ENCODE results near the gene HINT1.

HINT1 gene

DNA sequence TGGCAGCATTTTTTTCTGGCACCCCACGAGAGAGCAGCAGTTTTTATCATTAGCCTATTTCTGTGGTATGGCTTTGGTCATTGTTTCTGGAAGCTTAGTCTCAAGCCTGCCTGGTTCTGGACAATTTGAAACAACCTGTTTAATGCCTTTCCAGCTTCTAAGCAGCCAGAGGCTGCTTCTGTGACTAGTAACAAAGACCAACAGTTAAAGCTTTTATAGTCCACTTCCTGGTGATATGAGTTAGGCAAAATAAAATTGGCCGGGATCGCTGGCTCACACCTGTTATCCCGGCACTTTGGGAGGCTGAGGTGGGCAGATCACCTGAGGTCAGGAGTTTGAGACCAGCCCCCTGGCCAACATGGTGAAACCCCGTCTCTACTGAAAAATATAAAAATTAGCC, 29.7 kb upstream of the HINT1 start:
- TF ChIP-seq, protein P1, sequence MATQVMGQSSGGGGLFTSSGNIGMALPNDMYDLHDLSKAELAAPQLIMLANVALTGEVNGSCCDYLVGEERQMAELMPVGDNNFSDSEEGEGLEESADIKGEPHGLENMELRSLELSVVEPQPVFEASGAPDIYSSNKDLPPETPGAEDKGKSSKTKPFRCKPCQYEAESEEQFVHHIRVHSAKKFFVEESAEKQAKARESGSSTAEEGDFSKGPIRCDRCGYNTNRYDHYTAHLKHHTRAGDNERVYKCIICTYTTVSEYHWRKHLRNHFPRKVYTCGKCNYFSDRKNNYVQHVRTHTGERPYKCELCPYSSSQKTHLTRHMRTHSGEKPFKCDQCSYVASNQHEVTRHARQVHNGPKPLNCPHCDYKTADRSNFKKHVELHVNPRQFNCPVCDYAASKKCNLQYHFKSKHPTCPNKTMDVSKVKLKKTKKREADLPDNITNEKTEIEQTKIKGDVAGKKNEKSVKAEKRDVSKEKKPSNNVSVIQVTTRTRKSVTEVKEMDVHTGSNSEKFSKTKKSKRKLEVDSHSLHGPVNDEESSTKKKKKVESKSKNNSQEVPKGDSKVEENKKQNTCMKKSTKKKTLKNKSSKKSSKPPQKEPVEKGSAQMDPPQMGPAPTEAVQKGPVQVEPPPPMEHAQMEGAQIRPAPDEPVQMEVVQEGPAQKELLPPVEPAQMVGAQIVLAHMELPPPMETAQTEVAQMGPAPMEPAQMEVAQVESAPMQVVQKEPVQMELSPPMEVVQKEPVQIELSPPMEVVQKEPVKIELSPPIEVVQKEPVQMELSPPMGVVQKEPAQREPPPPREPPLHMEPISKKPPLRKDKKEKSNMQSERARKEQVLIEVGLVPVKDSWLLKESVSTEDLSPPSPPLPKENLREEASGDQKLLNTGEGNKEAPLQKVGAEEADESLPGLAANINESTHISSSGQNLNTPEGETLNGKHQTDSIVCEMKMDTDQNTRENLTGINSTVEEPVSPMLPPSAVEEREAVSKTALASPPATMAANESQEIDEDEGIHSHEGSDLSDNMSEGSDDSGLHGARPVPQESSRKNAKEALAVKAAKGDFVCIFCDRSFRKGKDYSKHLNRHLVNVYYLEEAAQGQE (IDR thresholded peaks at IDR 0.05; ENCODE audit: insufficient read depth in 1 of 2, low read depth in 2 of 2, low read length in 2 of 2), result no peak
- TF ChIP-seq POLR2AphosphoS5 (IDR thresholded peaks at IDR 0.05; ENCODE audit: low read depth, low read length) (no peak), TAF1 (IDR thresholded peaks at IDR 0.05; ENCODE audit: borderline replicate concordance, insufficient read depth, low read length) (no peak), FOXP2 (optimal IDR thresholded peaks at IDR 0.05; ENCODE audit: borderline replicate concordance, extremely low read depth, extremely low read length, insufficient read depth) (no peak), SIN3A (IDR thresholded peaks at IDR 0.05; ENCODE audit: borderline replicate concordance, insufficient read depth, low read length) (no peak)

DNA sequence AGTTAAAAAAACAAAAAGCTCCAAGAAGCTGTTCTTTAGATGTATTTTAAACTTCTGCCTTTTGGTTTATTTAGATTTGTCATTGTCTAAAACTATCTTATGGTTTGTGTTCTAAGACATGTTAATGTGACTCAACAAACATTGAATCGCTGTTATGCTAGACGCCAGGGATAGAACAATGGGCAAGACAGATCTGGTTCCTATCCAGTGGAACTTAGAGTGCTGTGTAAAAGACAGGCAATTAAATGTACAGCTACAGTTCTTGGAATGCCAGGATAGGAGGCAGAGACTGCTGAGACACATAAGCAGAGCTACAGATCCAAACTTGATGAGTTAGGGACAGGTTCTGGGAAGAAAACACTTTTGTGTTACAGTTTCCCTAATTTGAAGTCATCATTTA, 28.1 kb upstream of the HINT1 start:
- TF ChIP-seq POLR2AphosphoS5 (IDR thresholded peaks at IDR 0.05; ENCODE audit: low read depth, low read length), result no peak

DNA sequence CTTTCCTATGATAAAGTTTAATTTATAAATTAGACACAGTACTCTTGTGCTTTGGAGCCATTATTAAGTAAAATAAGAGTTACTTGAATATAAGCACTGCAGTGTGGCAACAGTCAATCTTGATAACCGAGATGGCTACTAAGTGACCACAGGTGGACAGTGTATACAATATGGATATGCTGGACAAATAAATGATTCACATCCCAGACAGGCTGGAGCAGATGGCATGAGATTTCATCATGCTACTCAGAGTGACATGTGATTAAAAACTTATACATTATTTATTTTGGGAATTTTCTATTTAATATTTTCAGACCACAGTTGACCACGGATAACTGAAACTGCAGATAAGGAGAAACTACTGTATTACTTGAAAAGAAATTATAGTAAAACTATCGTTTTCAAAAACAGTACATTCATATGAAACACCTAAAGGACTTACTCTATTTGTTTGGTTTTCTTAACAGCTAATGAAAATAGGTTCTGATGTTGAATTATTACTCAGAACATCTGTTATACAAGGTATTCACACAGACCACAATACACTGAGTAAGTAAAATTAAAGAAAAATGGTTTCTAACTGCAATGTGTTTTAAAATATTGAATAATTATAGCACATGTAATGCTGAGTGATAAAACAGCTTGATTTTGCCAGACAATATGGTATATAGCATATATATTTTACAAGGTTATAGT, 21.7 kb upstream of the HINT1 start:
- no peak for TF ChIP-seq FOXP2 (optimal IDR thresholded peaks at IDR 0.05; ENCODE audit: borderline replicate concordance, extremely low read depth, extremely low read length, insufficient read depth)

DNA sequence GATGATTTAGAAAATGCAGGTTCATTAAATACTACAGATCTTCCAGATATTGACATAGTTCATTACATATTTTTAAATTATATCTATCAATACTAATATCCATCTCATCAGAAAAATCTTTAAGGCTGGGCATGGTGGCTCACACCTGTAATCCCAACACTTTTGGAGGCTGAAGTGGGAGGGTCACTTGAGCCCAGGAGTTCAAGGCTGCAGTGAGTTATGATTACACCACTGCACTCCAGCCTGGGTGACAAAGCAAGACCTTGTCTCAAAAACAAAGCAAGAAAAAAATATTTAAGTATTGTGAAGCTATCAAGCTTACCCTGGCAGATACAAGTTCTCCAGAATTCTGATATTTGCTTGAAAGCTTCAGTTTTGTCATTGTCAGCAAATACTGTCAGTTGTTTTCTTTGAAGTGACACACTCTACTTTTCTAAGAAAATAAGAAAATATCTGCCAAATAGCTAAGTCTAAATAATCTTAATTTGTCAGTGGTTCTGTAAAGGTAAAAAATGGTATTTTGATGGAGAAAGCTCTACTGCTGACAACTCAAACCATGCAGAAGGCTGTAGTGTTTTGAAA, 20.6 kb upstream of the HINT1 start:
- TF ChIP-seq, protein P1 (IDR thresholded peaks at IDR 0.05; ENCODE audit: insufficient read depth in 1 of 2, low read depth in 2 of 2, low read length in 2 of 2), result no peak
- TF ChIP-seq TAF1 (IDR thresholded peaks at IDR 0.05; ENCODE audit: borderline replicate concordance, insufficient read depth, low read length) (no peak), POLR2AphosphoS5 (IDR thresholded peaks at IDR 0.05; ENCODE audit: low read depth, low read length) (no peak), FOXP2 (optimal IDR thresholded peaks at IDR 0.05; ENCODE audit: borderline replicate concordance, extremely low read depth, extremely low read length, insufficient read depth) (no peak), SIN3A (IDR thresholded peaks at IDR 0.05; ENCODE audit: borderline replicate concordance, insufficient read depth, low read length) (no peak)

DNA sequence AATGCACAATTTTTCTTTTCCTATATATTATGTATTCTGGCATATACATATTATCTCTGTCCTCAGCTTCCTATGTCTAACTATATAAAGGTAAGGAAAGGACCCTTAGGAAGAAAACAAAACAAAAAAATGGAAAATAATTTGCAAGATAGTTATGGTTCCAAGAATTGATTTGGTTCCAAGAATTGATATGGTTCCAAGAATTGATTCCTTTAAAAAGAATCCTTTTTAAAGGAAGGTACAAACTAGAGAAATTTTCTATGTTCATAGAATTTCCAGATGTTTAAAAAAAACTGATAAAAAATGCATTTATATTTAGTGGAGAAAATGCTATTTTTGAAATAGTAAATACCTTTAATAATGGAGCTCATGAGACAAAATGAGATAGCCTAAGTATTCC, 17.8 kb upstream of the HINT1 start:
- TF ChIP-seq TAF1 (IDR thresholded peaks at IDR 0.05; ENCODE audit: borderline replicate concordance, insufficient read depth, low read length) (no peak), SIN3A (IDR thresholded peaks at IDR 0.05; ENCODE audit: borderline replicate concordance, insufficient read depth, low read length) (no peak), POLR2AphosphoS5 (IDR thresholded peaks at IDR 0.05; ENCODE audit: low read depth, low read length) (no peak), FOXP2 (optimal IDR thresholded peaks at IDR 0.05; ENCODE audit: borderline replicate concordance, extremely low read depth, extremely low read length, insufficient read depth) (no peak)
- TF ChIP-seq, protein P1 (IDR thresholded peaks at IDR 0.05; ENCODE audit: insufficient read depth in 1 of 2, low read depth in 2 of 2, low read length in 2 of 2), result no peak

DNA sequence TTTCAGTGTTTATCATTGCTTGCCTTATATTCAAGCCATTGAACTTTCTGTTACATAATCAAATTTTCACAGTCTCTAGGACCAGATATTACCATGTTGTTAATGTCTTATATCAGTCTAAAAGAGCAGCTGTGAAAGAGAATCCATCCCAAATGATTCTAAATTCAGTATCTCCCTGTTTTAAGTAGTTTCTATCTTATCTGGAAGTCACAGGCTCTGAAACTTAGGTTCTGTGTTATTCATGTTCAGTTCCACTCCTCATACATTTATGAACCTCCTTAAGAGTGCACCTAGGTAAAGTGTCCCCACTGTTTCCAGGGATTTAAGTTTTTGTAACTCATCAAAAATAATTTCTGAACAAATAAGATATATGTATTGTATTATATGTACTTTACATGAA, 15.4 kb upstream of the HINT1 start:
- TF ChIP-seq, protein P1 (IDR thresholded peaks at IDR 0.05; ENCODE audit: insufficient read depth in 1 of 2, low read depth in 2 of 2, low read length in 2 of 2), result no peak
- TF ChIP-seq TAF1 (IDR thresholded peaks at IDR 0.05; ENCODE audit: borderline replicate concordance, insufficient read depth, low read length) (no peak), SIN3A (IDR thresholded peaks at IDR 0.05; ENCODE audit: borderline replicate concordance, insufficient read depth, low read length) (no peak), POLR2AphosphoS5 (IDR thresholded peaks at IDR 0.05; ENCODE audit: low read depth, low read length) (no peak), FOXP2 (optimal IDR thresholded peaks at IDR 0.05; ENCODE audit: borderline replicate concordance, extremely low read depth, extremely low read length, insufficient read depth) (no peak)
